HG03378 (cell line): ENCODE data around the gene ACTRT2.

Source experiments
- ATAC-seq: cut with Tn5 transposase; IDR thresholded peaks from one replicate; pipeline ENCODE4 v1.9.1; 2021; ENCODE audit warnings: mild to moderate bottlenecking, moderate library complexity; ENCODE audit not compliant: unreplicated experiment

The ACTRT2 gene

GRCh38 chr1:3021233-3021671 lies at the start of gene ACTRT2:
TSS of gene ACTRT2 (plus strand) at chr1:3021467. CDS start at chr1:3021687, 220 bp downstream.
- ATAC-seq: no peak

GRCh38 chr1:2971609-2972008 lies 49.7 kb upstream of the ACTRT2 start:
- ATAC-seq: no peak

GRCh38 chr1:2972011-2972878 lies 49.0 kb upstream of the ACTRT2 start:
- ATAC-seq: no peak

- no peak for ATAC-seq
These were observed 48.2 kb upstream of the ACTRT2 start for GRCh38 chr1:2972879-2973575.

GRCh38 chr1:2973601-2974593 lies 47.4 kb upstream of the ACTRT2 start:
- ATAC-seq: no peak

- no peak for ATAC-seq
These were observed 46.5 kb upstream of the ACTRT2 start for GRCh38 chr1:2974701-2975301.

GRCh38 chr1:2975466-2976179 lies 45.6 kb upstream of the ACTRT2 start:
- no peak for ATAC-seq

- ATAC-seq: no peak
These were observed 45.1 kb upstream of the ACTRT2 start for GRCh38 chr1:2976180-2976562.

GRCh38 chr1:2977886-2978611 lies 43.2 kb upstream of the ACTRT2 start:
- ATAC-seq: no peak

GRCh38 chr1:2978691-2979190 lies 42.5 kb upstream of the ACTRT2 start:
- ATAC-seq: no peak

GRCh38 chr1:2979191-2980072 lies 41.8 kb upstream of the ACTRT2 start:
- ATAC-seq: no peak

GRCh38 chr1:2980073-2980791 lies 41.0 kb upstream of the ACTRT2 start:
- no peak for ATAC-seq

GRCh38 chr1:2980849-2981248 lies 40.4 kb upstream of the ACTRT2 start:
- ATAC-seq: no peak

- ATAC-seq: no peak
These were observed 39.9 kb upstream of the ACTRT2 start for GRCh38 chr1:2981388-2981787.

GRCh38 chr1:2981981-2982614 lies 39.2 kb upstream of the ACTRT2 start:
- no peak for ATAC-seq

- no peak for ATAC-seq
These were observed 38.5 kb upstream of the ACTRT2 start for GRCh38 chr1:2982615-2983318.
